Lower leg skin (tissue), 4 donors: ENCODE data around the gene MYO19. TPM values are rescaled to one million over a fixed set of nuclear protein-coding genes. Genes with fewer than 3 reads are reported as not detected.
"Not testable (repeated sequence)": the region's sequence is repeated elsewhere in the genome, so short reads cannot be mapped to it uniquely, and the experiment has no call there.

ENCODE experiments used
- DNase-seq, 2 donors: peaks; one replicate each; pipeline ENCODE4 v3.0.0-alpha.2; 2019; ENCODE audit warnings: low spot score in 2 of 2
- H3K4me3 ChIP-seq: fragments of 200-600 bp; sonication (generic); 2 replicates; pipeline ENCODE4 v1.5.1; 2017; ENCODE audit warnings: mild to moderate bottlenecking, low read depth; ENCODE audit not compliant: poor library complexity, severe bottlenecking
- POLR2A ChIP-seq, 2 donors: fragments of 450-650 bp; IDR thresholded peaks; one replicate each; pipeline ENCODE4 v1.6.1; 2016 to 2017; ENCODE audit warnings: antibody characterized with exemption in 2 of 2, mild to moderate bottlenecking in 1 of 2, moderate library complexity in 1 of 2
- WGBS, 2 donors: methylation state at CpG; one replicate each; pipeline ENCODE4 v1.1.5; 2018; 5-methylcytosine and 5-hydroxymethylcytosine counted together
- intact Hi-C: fragments of 100-400 bp; cut with DNase I; formaldehyde crosslinking; loops from one replicate; pipeline ENCODE4 v1.15.0; 2023; ENCODE audit warnings: low total_unique reads
- total RNA-seq, 4 donors: library from RNA; depleted of rRNA; stranded (reverse); fragments of >200 nt; gene quantifications; one replicate each; pipeline ENCODE4 v1.1.0, GENCODE V29; 2016
- TF ChIP-seq, protein P1 (sequence below), 3 donors: fragments of 450-650 bp; IDR thresholded peaks; one replicate each; pipeline ENCODE4 v1.5.1; 2016; ENCODE audit warnings: antibody characterized with exemption in 3 of 3, mild to moderate bottlenecking in 3 of 3, moderate library complexity in 2 of 3

The MYO19 gene
- total RNA-seq, 4 donors from 2014 or later: 70.5 to 167 (median 88.1) TPM

DNA sequence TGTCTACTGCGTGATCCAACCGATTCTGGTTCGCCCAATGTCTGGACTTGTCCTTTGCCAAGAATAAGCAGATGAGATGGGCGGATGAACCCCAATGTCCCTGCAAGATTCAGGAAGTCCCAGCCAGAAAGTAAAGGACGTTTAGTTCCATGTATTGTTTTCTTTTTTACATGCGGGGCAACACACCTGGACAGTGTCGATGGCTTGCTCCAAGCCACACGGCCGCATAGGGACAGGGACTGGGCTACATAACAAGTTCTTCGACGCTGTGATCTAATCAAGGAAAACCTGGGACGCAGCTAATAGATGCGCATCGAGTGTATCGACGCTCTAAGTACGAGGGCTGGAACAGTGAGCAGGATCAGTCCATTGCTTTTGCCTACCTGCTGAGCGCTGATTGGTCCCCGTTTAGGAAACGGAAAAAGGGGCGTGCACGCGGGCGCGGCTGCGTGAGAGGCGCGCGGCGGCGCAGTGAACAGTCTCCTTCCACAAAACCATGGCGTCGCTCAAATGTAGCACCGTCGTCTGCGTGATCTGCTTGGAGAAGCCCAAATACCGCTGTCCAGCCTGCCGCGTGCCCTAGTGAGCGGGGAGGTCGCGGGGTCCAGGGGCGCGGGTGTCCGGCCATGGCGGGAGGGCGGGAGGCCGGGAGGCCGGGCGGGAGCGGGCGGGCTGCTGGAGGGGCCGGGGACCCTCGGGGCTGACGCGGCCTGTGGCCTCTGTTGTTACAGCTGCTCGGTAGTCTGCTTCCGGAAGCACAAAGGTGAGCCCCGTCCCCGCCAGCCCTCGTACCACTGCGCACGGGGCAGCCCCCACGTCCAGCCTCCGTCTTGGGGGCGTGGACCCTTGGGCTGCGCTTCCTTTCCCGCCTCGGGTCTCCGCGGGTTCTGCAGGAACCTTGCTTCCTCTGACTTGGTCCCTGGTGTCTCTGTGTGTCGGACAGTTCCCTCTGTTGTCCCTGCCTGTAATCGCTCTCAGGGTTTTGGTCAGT lies 48.2 kb downstream of the MYO19 start, which contains the start of gene ZNHIT3:
Gene ZNHIT3 (plus strand): TSS at position 478 of the 991 bp plus-strand sequence. CDS start 19 bp downstream, at position 497.
- TF ChIP-seq, protein P1, sequence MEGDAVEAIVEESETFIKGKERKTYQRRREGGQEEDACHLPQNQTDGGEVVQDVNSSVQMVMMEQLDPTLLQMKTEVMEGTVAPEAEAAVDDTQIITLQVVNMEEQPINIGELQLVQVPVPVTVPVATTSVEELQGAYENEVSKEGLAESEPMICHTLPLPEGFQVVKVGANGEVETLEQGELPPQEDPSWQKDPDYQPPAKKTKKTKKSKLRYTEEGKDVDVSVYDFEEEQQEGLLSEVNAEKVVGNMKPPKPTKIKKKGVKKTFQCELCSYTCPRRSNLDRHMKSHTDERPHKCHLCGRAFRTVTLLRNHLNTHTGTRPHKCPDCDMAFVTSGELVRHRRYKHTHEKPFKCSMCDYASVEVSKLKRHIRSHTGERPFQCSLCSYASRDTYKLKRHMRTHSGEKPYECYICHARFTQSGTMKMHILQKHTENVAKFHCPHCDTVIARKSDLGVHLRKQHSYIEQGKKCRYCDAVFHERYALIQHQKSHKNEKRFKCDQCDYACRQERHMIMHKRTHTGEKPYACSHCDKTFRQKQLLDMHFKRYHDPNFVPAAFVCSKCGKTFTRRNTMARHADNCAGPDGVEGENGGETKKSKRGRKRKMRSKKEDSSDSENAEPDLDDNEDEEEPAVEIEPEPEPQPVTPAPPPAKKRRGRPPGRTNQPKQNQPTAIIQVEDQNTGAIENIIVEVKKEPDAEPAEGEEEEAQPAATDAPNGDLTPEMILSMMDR (IDR thresholded peaks at IDR 0.05): no peak
- no peak for TF ChIP-seq POLR2A (IDR thresholded peaks at IDR 0.05)
- H3K4me3 ChIP-seq: peak within 1 kb of the TSS; percentile 91
- WGBS, 2 donors: 0 to 1% methylated on average over 42 to 46 of the region's 73 CpGs
- peak; percentile 93 to 98 for DNase-seq
- intact Hi-C loops: loop anchor here (10.0 kb wide), 1 partner anchor 522 kb away; no protein-coding TSS in a partner anchor

DNA sequence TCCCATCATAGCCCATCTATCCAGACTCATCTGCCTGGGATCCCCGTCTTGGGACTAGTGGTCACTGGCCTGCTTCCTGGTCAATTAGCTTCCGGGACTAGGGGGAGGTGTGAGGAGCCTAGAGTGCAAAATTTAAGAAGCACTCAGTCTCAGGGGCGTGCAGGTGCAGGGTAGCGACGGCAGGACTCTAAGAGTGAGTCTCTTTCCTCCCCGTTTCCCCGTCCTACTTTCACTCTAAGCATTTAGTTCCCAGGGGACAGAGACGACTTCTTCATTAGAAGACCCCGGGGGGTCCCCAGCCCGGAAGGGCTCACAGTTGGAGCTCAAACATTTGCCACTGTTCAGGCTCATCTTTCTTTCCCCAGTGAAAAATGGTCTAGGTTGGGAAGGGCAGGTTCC lies 48.9 kb downstream of the MYO19 start:
- no peak overlapping the region for H3K4me3 ChIP-seq
- TF ChIP-seq, protein P1 (IDR thresholded peaks at IDR 0.05): no peak
- no peak for TF ChIP-seq POLR2A (IDR thresholded peaks at IDR 0.05)
- intact Hi-C loops: loop anchor here (10.0 kb wide), 1 partner anchor 521 kb away; no protein-coding TSS in a partner anchor
- no peak for DNase-seq
- 35 to 38% methylated on average over 10 of the region's 10 CpGs for WGBS, 2 donors

DNA sequence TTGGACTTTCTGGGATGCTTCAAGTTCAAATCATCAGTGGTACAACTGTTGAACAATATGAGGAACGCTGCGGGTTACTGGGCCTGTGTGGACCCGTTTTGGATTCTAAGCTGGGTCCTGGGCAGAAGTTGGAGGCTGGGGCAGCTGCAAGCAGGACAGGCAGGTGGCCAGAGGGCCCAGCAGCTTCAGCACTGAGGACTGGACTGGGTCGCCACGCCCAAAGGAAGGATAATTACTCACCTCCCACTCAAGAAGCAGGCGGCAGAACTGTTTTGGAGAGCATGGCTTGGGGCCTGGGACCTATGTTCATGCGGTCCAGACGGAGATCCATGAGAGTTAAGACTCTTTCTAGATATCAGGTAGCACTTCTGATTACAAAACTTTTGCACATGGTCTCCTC lies 49.6 kb downstream of the MYO19 start:
- TF ChIP-seq POLR2A (IDR thresholded peaks at IDR 0.05): no peak
- TF ChIP-seq, protein P1 (IDR thresholded peaks at IDR 0.05): no peak
- WGBS, 2 donors: 81 to 86% methylated on average over 8 of the region's 8 CpGs
- intact Hi-C loops: loop anchor here (10.0 kb wide), 1 partner anchor 520 kb away; no protein-coding TSS in a partner anchor
- no peak overlapping the region for H3K4me3 ChIP-seq
- peak in 1 of 2 donors; percentile 45 for DNase-seq

DNA sequence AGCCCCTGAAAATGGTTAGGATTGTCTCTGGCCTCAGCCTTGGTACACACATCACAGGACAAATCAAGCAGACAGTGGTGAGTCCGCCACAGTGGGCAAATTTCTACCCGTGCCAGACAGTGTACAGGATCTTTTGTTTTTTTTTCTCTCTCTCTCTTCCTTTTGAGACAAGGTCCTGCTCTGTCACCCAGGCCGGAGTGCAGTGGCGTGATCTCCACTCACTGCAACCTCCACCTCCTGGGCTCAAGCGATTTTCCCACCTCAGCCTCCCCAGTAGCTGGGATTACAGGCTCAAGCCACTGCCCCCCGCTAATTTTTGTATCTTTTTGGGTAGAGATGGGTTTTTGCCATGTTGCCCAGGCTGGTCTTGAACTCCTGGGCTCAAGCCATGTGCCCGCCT lies 50.6 kb downstream of the MYO19 start:
- WGBS, 2 donors: 91 to 94% methylated on average over 7 of the region's 7 CpGs
- not testable (repeated sequence) for H3K4me3 ChIP-seq
- peak in 1 of 2 donors; percentile 50 for DNase-seq
- intact Hi-C loops: loop anchor here (10.0 kb wide), 1 partner anchor 519 kb away; no protein-coding TSS in a partner anchor

DNA sequence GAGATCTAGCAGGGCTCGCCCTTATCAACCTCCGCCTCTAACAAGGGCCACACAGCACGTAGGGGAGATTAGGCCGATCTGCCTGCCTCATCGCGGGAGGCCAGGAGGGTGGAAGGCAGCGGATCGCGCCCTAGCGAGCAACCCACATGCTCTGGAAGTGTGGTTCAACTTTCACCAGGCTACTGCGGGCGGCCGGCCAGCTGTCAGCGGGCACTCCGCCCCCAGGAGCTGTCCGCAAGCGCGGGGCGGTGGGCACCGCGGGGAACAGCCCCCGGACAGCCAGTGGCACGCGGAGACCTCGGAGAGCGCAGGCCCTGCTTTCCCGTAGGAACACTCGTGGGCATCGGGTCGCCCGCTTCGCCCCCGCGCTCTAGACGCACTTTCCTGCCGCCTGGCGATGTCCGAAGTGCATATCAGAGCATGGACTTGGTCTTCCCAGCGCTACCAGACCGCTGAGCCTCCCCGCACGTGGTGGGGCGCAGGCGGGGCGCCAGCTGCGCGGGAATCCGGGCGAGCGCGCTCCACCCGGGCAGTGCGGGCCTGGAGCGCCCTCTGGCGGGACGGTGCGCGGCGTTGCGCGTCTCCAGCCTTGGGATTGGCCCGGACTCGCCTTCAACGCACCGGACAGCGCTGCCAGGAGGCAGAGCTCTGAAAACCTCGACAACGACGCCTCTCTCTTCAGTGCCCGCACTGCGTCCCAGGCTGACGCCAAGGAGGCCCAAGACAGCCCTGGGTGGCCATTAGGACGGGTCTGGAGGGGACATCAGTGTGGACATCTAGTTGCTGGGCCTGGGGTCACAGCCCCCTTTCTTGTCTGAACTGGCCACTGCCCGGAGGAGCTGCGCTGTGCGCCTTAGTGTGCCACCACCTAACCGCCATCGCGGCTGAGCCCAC lies 51.8 kb downstream of the MYO19 start:
- no peak overlapping the region for H3K4me3 ChIP-seq
- peak; percentile 71 to 96 for DNase-seq
- intact Hi-C loops: loop anchor here (10.0 kb wide), 1 partner anchor 518 kb away; no protein-coding TSS in a partner anchor
- no peak for TF ChIP-seq POLR2A (IDR thresholded peaks at IDR 0.05)
- TF ChIP-seq, protein P1 (IDR thresholded peaks at IDR 0.05): no peak
- 9 to 12% methylated on average over 25 to 52 of the region's 79 CpGs for WGBS, 2 donors
